NAMALWA (cell line): ENCODE measurements around the gene LAMP2.
A peak's percentile ranks its signal among the peaks of the same experiment; 100 is the strongest.
"Not testable (repeated sequence)": the region's sequence is repeated elsewhere in the genome, so short reads cannot be mapped to it uniquely, and the experiment has no call there.

Experiments used
- DNase-seq: peaks from one replicate; pipeline ENCODE4 v3.0.0-alpha.2; 2015; ENCODE audit warnings: low spot score

Gene LAMP2

DNA sequence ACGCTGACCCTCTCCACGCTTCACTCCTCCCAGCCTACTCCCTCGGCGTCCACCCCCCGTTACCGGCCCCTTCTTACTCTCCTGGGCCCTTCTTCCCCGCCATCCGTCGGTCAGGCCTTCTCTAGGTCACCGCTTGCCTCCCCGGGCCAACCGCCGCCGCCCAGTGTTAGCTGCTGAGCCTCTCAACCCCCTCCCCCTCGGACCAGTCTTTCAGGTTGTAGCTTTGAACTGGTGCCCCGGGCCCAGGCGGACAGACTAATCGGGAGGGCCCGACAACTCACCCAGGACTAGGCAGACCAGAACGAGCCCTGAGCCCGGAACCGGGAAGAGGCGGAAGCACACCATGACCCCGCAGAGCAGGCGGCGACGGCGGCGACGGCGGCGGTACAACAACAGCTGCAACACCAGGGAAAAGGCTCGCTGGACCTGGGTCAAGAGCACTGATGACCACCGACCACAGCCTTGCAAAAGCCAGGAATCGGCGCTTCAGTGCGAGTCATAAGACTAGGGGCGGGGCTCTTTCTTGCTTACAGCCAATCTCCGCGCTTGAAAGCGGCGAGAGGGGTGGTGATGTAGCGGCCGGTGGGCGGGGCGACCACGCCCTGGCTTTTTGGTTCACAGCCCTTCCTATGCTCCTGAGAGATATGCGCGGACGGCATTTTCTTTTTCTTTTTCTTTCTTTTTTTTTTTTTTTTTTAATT lies at the start of gene LAMP2:
TSS of gene LAMP2 (minus strand) at position 472 of the 701 bp plus-strand sequence. CDS start at position 345, 127 bp downstream.
- DNase-seq = peak; percentile 84

DNA sequence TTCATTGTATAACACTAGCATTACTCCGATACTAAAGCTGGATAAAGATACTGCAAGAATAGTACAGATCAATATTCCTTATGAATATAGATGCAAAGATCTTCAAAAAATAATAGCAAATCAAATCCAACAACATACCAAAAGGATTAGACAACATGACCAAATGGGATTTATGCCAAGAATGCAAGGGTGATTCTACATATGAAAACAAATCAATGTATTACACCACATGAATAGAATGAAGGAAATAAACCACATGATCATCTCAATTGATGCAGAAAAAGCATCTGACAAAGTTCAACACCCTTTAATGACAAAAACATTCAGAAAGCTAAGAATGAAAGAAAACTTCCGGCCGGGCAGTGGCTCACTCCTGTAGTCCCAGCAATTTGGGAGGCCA lies 48.8 kb upstream of the LAMP2 start:
- DNase-seq = no peak

DNA sequence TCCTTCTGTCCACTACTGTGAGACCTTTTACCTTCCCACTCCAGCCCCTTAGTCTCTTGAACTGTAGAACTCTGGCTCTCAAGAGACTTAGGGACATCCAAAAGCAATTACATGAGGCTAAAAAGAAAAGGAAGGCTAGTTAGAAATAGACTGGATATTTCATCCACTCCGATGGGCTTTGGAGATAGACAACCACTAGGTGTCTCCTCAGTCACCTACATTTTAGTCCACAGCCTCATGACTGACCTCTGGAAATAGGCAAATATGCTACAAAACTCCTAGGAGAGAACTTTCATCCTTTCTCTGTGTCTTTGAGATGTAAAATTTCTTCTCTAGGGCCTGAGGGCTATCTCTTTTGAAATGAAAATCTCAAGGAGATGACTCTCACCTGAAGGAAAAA lies 45.1 kb upstream of the LAMP2 start:
- peak; percentile 32 for DNase-seq

DNA sequence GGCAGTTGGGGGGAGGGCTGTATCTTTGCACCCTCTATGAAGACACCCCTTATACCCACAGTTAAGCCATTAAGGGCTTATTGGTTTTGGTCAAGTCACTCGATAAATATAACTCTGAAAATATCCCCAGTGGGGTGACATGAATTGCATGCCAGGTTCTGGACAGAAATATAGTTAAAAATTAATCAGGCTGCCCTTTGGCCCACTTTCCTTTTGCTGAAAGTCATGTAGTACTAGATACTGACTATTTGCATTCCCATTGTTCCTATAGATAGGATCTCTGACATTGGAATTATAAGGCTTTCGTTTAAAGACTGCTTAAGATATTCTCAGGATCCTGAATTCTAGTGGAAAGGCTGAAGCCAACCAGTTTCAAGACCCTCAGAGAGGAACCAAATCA lies 43.5 kb upstream of the LAMP2 start:
- DNase-seq = no peak

DNA sequence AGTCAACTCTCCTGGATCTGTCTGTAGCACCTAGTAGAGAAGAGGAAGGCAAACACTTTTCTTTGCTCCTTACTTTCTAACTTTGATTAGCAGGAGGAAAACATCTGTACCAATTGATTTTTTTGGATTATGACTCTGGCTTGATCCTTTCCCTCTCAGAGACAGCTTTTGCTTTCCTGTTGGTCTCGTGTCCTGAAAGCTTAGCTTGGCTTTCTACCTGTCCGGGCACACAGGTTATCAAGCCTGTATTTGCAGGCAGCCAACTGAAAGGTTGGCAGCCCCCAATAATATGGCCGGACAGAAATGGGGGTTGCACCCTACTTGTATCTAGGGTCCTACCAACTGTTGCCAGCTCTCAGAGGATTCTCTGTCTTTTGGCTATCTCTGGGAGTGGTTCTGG lies 43.1 kb upstream of the LAMP2 start:
- DNase-seq = no peak

DNA sequence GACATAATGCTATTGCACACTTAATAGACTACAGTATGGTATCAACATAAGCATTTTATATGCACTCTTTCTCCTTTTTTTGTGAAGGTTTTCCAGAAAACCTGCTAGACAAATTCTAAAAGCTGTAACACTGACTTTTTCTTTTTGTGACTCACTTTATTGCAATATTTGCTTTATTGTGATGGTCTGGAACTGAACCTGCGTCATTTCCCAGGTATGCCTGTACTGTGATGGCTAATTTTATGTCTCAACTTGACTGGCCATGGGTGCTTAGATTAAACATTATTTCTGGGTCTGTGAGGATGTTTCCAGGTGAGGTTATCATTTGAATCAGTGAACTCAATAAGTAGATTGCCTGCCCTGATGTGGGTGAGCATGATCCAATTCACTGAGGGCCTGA lies 35.5 kb upstream of the LAMP2 start:
- DNase-seq = no peak

DNA sequence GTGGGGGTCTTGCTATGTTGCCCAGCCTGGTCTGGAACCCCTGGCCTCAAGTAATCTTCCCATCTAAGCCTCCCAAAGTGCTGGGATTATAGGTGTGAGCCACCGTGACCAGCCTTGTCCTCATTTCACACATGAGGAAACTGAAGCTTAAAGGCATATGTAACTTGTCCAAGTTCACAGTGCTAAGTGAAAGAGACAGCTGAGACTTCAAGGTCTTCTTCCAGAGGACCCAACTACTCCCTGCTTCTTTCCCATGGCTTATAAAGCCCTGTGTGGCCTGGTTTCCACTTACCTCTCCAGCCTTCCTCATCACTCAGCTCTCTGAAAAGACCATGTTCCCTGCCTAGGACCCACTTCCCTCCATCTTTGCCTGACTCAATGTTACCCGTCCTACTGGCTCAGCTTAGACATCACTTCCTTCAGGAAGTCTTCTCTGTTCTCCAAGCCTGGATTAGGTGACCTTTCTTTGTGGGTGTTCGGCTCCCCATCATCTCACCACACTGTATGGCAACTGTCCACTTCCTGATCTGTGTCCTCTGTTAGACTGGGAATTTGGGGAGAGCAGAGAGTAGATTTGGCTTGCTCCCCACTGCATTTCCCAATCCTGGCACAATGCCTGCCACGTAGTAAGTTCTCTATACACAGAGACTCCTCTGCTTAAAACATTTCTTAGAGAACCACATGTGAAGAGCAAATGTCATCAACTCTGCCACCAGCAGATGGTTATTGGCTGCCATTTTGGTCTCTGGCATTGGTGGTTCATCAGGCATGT lies 30.4 kb upstream of the LAMP2 start:
- DNase-seq = no peak

DNA sequence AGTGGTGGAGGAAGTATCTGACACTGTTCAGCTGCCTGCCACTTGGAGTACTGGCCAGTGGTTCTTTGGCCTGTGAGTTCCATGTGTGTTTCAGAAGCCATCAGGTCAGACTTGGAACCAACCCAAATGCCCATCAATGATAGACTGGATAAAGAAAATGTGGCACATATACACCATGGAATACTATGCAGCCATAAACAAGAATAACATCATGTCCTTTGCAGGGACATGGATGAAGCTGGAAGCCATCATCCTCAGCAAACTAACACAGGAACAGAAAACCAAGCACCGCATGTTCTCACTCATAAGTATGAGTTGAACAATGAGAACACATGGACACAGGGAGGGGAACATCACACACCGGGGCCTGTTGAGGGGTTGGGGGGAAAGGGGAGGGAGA lies 21.0 kb upstream of the LAMP2 start:
- not testable (repeated sequence) for DNase-seq

DNA sequence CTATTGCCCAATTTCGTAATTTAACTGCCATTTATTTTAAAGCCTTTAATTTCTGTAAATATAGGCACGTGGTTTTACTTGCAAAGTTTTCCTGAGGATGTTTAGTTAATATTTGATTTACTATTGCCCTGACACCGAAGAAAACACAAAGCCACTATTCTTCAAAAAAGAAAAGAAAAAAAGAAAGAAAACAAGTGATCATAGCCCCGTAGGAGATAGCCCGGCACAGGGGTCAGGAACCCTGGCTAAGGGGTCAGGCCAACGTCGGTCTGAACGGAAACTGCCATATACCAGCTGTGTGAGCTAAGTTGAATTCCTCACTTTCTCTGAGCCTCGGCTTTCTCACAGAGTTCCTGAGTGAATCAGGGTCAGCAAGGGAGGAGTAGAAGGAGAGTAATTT lies 17.7 kb upstream of the LAMP2 start:
- no peak for DNase-seq

DNA sequence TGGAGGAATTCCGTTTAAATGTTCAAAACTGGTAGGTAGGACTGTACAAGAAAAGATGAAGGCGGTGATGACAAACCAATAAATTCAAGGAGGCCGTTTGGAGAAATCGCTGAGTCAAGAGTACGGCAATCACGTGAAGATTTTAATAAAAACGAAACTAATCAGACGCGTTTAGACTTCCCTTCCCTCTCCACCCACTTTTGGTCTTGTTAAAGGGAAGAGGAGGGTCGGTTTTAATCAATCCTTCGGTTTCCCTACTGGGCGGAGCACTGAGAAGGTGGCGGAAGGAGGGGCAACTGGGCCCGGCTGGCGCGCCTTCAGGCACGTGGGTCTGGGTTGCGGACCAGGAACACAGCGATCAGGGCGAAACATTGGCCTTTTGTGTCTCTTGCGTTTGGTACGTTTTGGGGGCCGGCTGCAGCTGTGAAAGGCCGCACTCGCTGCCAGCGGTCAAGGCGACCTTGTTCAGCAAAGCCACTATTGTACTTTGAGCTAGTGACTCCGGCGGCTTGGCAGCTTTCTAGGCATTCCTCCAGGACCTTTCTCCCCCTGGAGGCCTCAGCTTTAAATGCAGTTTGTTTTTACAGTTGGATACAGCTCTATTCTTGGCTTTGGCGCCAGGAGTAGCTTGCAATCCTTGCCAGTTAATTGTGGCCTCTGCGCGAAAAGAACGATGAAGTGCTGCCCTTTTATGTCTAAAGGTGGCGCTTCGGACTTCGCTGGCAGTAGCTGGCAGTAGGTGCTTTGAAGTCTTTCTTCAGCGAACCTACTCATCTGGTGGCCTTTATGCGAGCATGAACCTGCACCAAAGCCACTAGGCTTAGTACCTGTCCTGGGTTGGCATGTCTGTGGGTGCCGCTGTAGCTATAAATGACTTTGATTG lies 16.8 kb upstream of the LAMP2 start:
- DNase-seq = no peak

DNA sequence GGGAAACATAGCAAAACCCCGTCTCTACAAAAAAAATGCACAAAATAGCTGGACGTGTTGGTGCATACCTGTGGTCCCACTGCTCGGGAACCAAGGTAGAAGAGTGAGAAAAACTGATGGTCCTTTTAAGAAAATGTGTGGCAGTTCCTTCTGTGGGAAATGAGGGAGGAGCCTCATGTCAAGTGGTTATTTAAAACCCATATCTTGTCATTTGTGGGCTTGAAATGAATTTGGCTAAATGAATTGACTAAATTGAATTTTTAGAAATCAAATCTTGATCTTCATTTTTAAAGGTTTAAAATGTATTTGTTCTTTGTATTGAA lies 16.2 kb upstream of the LAMP2 start:
- DNase-seq = no peak

DNA sequence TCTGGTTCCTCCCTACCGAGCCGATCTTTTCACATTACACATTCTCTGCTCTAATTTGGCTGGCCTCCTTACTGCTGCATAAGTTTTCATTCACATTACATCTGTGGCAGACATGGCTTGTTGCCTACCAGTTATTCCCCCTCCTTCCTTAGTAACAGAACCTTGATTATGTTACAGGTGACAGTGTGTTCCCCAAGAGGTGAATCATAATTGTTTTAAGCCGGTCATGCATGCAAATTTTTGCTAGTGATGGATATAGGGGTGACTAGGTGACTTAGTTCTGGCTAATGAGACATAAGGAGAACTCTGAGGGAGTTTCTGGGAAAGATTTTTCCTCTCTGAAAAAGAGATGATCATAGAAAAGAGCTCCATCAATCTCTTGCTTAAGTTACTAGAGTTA lies 8.4 kb upstream of the LAMP2 start:
- no peak for DNase-seq

DNA sequence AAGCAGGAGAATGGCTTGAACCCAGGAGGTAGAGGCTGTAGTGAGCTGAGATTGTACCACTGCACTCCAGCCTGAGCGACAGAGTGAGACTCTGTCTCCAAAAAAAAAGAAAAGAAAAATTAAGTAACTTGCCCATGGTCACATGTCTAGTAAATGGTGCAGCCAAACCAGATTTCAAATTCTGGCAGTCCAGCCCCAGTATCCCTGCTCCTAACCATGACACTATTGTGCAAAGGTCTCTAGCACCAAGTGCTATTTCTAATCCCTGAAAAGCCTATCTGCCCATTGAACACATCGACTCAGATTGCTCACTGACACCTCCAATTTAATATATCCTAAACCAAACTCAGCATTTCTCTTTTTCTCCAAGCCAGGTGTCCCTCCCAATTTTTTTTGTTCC lies 7.6 kb upstream of the LAMP2 start:
- DNase-seq = no peak

DNA sequence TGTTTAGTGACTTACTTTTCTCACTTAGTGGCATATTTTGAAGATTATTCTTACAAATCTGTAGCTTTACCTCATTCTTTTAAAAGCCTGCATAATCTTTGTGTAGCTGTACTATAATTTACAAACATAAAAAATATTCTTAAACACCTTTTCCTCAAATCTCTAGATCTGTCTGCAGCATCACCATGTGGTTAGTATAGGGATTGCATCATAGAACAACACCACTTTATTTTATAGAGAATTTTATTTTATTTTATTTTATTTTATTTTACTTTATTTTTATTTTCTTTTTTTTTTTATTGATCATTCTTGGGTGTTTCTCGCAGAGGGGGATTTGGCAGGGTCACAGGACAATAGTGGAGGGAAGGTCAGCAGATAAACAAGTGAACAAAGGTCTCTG lies 6.4 kb upstream of the LAMP2 start:
- peak; percentile 42 for DNase-seq

DNA sequence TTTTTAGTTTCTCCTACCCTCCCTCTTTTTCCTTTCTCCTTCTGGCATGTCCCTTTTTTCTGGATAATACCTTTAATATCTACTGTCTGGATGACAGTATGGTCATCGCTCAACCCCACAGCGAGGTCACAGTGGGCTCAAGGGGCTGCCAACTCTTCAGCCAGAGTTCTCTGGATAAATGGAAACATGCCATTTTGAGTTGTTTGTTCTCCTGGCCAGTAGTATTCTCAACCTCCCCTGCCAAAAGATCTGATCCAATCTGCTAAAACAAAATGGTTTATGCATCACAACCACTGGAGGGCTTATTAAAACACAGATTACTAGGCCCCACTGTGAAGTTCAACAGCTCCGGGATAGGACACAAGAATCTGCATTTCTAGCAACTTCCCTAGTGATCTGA lies 5.0 kb upstream of the LAMP2 start:
- no peak for DNase-seq

DNA sequence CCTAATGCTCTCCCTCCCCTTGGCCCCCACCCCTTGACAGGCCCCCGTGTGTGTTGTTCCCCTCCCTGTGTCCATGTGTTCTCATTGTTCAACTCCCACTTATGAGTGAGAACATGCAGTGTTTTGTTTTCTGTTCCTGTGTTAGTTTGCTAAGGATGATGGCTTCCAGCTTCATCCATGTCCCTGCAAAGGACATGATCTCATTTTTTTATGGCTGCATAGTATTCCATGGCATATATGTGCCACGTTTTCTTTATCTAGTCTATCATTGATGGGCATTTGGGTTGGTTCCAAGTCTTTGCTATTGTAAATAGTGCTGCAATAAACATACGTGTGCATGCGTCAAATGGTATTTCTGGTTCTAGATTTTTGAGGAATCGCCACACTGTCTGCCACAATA lies 561 bp upstream of the LAMP2 start:
- not testable (repeated sequence) for DNase-seq

DNA sequence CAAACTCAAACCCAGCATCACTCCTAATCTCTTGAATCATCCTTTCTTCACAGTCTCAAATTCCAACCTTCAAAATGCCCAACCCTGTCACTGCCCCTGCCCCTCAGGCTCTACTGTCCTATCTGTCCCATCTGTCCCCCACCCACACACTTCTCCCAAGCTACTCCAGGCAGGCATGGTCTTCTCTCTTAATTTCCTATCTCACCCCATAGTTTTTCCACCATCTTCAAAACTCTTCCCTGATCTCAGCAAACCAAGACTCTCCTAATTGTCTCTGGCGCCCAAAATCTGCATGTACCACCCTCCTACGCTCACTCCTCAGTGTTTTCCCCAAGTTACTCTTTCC lies 644 bp downstream of the LAMP2 start:
- DNase-seq = no peak

DNA sequence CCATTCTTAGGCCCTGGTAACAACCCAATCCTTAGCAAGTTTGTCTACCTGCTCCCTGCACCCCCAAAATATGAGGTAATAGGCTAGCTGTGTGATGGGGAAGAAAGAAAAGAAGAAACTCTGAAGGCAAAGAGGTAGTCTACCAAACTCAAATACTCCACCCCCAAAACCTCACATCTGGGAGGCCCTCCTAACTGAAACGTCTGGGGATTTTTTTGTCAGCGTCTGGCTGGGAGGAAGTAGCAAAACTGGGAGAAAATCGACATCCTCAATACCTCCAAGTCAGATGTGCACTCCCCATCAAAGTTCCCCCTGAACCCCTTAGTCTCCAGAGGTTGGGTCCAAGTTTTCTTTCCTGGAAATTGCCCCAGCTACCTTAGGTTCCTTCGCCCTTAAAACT lies 1.0 kb downstream of the LAMP2 start:
- no peak for DNase-seq

DNA sequence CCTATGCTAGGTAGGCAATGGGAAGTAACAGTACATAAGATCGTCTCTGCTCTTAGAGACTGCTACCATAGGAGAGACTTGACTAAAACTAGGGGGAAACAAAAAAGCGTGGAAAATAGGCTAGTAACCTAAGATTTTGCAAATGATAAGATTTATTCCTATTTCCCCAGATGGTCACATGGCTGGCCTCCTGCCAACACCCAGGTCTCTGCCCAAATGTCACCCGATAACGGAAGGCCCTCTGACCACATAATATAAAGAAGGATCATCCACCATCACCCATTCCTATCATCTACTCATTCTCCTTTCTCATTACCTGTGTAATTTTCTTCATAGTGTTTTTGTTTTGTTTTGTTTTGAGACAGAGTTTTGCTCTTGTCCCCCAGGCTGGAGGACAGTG lies 4.7 kb downstream of the LAMP2 start:
- no peak for DNase-seq

DNA sequence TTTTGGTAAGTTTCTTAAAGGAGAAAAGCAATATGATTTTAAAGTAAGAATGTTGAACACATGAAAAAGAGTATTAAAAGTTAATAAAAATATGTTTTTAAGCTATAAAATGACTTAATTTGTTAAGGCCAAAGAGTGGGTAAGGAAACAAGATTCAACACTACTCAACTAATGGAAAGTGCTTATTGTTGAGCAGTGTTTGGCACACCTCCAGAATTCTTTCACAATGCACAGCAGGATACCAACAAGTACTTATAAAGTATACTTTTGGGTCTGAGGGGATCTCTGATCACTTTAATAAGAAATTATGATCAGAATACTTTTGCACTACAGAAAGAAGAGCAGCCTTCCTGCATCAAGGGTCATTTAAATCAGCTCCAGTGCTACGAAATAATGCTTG lies 5.9 kb downstream of the LAMP2 start:
- no peak for DNase-seq

DNA sequence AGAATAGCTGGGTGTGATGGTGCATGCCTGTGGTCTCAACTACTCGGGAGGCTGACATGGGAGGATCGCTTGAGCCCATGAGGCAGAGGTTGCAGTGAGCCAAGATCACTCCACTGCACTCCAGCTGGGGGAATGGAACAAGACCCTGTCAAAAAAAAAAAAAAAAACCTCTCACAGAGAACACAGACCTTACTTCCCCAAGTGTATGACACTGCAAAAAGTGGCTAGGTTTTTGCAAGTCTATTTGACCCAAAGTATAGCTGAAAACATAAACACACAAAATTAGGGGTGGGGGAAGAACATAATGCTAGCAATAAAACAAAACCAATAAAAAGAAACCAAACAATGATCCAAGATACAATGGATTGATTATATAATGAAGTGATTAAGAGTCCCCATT lies 6.7 kb downstream of the LAMP2 start:
- DNase-seq = no peak

DNA sequence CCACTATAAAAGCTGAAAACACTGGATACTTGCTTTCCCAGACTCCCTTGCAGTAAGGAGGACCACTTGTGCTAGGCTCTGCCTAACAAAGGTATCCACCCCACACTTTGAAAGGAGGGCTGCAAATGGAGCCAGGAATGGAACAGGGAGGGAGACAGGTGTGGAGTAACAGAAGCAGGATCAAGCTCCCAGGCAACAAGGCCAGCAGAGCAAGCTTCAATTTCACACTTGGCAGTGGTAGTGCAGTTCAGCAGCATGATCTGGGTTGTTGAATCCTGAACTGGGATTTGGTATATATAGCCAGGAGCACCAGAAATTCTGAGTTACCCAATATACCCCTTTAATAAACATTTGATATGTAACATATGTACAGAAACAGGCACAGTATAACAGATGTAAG lies 9.8 kb downstream of the LAMP2 start:
- DNase-seq = no peak

DNA sequence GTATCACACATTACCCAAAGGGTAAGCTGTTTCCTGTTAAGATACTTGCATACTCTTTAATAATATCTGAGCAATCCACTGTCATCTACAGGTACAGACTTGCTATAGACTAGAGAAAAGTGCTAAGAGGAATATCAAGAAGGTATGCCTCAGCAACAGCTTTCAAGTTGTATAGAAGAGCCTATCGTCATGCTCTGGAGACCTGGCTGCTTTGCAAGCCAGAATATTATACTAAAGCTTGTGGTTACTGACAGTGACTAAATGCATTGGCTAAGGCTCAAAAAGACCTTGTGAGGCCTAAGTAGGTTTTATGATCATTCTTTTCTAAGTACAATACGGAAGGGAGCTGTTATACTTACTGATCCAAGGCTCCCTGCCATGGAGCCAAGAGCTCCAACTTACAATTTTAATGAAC lies 11.3 kb downstream of the LAMP2 start:
- peak; percentile 69 for DNase-seq
